ENCODE data around the gene OGFR.

Gene OGFR

GRCh38 chr20:62805711-62806382 lies 1.2 kb downstream of the OGFR start:
- peak; percentile 43 for DNase-seq (ENCODE audit: low read depth)
- peak overlapping the region; percentile 66 for H3K4me3 ChIP-seq (ENCODE audit: control insufficient read depth, low read depth, low read length)
- TF ChIP-seq CTCF (conservative IDR thresholded peaks at IDR 0.05; ENCODE audit: control insufficient read depth, insufficient read depth, low read depth, low read length) = no peak

GRCh38 chr20:62806383-62807050 lies 1.9 kb downstream of the OGFR start:
- no peak for DNase-seq (ENCODE audit: low read depth)
- TF ChIP-seq CTCF (conservative IDR thresholded peaks at IDR 0.05; ENCODE audit: control insufficient read depth, insufficient read depth, low read depth, low read length) = no peak
- peak overlapping the region; percentile 66 for H3K4me3 ChIP-seq (ENCODE audit: control insufficient read depth, low read depth, low read length)

- no peak for DNase-seq (ENCODE audit: low read depth)
- H3K4me3 ChIP-seq (ENCODE audit: control insufficient read depth, low read depth, low read length) = no peak overlapping the region
- TF ChIP-seq CTCF (conservative IDR thresholded peaks at IDR 0.05; ENCODE audit: control insufficient read depth, insufficient read depth, low read depth, low read length) = no peak
Observed at GRCh38 chr20:62807444-62808210, 3.0 kb downstream of the OGFR start.

- DNase-seq (ENCODE audit: low read depth) = peak; percentile 54
- no peak overlapping the region for H3K4me3 ChIP-seq (ENCODE audit: control insufficient read depth, low read depth, low read length)
- TF ChIP-seq CTCF (conservative IDR thresholded peaks at IDR 0.05; ENCODE audit: control insufficient read depth, insufficient read depth, low read depth, low read length) = peak; percentile 76
Observed at GRCh38 chr20:62808211-62808865, 3.7 kb downstream of the OGFR start.

GRCh38 chr20:62809530-62810428 lies 5.1 kb downstream of the OGFR start:
- TF ChIP-seq CTCF (conservative IDR thresholded peaks at IDR 0.05; ENCODE audit: control insufficient read depth, insufficient read depth, low read depth, low read length) = no peak
- H3K4me3 ChIP-seq (ENCODE audit: control insufficient read depth, low read depth, low read length) = no peak overlapping the region
- DNase-seq (ENCODE audit: low read depth) = no peak
